ENCODE measurements around the gene MEIS1.

MEIS1 gene

GRCh38 chr2:66431846-66432587, 2.9 kb upstream of the MEIS1 start:
- DNase-seq = no peak

- peak; percentile 94 for DNase-seq
These were observed 1.9 kb upstream of the MEIS1 start for GRCh38 chr2:66432801-66433694.

DNA sequence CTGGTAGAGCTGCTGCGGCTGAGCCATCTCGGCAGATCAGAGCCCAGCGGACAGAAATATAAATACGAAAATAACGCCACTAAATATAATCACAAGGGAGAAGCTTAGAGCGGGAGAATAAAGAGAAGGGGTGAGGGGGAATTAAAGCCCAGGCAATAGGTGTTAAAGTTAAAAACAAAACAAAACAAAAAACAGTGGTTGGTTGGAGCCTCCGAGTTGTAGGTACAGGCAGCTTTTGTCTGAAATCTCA, 1.3 kb upstream of the MEIS1 start:
- no peak for DNase-seq

- peak; percentile 41 for DNase-seq
These were observed 813 bp upstream of the MEIS1 start for GRCh38 chr2:66433945-66434678.

GRCh38 chr2:66435549-66435875, 587 bp downstream of the MEIS1 start:
- no peak for DNase-seq

- DNase-seq = no peak
These were observed 1.0 kb downstream of the MEIS1 start for GRCh38 chr2:66435963-66436362.

DNA sequence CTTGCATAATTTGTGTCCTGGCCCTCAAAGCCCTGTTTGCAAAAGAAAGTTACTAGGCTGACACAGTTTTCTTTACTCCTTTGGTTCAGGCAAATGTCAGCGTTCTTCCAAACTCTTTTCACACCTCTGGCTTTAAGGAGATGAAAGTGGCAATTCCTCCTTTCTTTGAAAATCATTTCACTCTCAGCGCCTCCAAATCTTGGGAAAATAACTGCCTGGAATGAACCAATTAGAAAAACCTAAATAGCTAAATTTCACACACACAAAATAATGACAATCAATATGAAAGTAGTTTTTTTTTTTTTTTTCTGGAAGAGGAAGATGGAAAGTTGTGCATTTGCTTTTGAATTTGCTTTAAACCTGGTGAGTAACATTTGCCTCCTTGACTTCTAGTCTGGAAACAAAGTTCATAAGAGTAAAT, 1.7 kb downstream of the MEIS1 start:
- DNase-seq = no peak

DNA sequence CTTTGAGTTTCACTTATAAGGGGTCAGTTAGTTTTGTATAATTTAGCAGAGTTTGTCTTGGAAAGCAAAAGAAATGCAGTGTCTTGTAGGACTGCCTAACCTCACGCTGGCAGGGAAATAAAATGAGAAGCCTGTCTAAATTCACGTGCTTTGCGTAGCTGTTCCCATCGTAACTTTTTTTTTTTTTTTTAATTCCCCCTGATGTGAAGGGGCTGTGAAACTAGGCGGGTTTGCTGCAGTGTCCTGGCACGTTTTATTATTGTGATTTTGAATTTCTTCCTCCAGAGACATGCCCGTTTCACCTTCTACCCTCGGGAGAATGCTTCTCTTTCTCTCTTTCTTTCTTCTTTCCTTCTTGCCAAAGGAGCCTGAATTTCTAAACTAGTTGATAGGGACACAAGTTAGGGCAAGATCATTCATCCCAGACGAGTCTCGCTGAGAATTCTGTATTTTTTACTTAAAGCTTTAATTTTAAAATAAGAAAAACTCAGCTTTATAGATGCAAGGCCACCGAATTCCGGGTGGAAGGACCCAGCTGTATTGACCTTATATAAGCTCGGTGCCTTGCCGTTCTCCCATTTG, 2.3 kb downstream of the MEIS1 start:
- no peak for DNase-seq

GRCh38 chr2:66437691-66438497, 3.0 kb downstream of the MEIS1 start:
- DNase-seq = no peak

DNA sequence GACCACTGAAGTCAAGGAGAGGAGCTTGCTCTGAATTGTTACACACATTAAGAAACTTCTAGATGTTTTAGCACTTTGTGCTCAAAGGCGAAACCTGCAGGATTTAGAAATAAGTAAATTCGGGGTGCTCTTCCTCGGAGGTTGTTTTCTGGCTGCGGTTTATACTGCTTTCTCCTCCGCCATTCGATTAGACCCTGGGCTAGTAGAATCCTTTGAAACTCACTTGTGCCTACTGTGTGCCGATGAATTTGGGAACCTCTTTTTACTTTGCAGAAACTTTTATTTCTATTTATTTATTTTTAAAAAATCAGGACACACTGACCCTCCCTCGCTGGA, 3.5 kb downstream of the MEIS1 start:
- DNase-seq = no peak

- no peak for DNase-seq
These were observed 4.2 kb downstream of the MEIS1 start for GRCh38 chr2:66438891-66439811.

- DNase-seq = no peak
These were observed 5.1 kb downstream of the MEIS1 start for GRCh38 chr2:66439812-66440542.

DNA sequence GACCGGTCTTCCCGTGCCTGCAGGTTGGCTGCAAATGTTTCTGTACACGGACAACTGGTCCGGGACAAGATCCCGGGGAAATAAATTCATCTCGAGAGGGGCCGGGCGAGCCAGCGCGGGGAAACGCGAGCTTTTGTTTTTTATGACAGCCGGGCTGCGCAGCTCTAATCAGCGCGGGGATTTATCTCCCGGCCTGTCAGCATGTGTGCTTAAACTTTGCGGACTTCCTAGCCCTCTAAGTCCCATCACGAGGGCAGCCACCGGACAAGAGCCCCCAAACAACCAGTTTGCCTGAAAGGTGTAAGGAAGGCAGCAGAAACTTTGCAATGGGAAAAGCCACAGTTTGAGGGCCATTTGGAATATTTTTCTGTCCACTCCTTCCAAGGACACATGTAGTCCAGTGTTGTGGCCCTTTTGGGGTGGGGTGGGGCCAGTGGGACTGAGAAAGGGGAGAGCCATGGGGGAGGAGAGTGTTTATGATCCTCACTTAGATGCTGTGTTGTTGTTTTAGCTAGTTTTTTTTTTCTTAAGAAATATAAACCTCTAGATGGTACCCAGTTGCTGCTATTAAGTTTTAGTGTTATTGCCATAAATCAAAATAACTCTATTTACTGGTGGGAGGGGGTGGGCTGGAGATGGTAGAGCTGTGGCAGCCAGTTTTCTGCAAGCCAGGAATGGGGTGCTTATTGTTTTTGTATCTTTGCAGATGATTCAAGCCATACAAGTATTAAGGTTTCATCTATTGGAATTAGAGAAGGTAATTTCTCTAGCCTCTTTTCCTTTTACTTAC, 6.0 kb downstream of the MEIS1 start:
- no peak for DNase-seq

DNA sequence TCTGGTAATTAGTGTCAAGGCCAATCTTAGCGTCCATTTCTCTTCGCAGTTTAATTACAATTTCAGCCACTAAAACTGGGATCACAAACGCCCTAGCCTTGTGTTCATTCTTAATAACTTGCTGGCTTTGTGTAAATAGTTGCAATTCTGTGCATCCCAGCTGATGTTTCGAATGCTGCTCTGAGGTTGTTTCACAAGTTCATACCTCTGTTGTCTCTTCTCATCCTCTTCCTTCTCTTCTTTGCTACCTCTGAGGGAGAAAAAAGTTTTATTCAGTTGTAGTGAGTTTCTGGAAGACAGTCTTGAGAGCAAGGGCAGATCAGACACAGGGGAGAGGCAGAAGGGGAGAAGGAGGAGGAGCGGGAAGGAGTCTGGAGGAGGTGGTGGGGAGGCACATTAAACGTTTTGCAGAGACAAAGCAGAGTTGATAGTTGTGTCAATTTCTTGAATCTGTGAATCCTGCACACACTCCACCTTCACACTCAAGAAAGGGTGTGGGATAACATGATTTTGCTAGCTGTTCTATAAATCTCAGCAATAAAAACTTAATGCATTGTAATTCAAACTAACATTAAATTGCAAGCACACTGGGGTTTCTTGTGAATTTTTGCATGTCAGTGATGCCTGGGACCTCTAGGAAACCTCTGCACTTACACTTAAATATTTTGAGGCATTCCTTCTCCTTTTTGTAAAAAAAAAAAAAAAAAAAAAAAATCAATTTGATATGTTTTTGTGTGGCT, 6.8 kb downstream of the MEIS1 start:
- DNase-seq = no peak

- no peak for DNase-seq
These were observed 7.7 kb downstream of the MEIS1 start for GRCh38 chr2:66442516-66443185.

DNA sequence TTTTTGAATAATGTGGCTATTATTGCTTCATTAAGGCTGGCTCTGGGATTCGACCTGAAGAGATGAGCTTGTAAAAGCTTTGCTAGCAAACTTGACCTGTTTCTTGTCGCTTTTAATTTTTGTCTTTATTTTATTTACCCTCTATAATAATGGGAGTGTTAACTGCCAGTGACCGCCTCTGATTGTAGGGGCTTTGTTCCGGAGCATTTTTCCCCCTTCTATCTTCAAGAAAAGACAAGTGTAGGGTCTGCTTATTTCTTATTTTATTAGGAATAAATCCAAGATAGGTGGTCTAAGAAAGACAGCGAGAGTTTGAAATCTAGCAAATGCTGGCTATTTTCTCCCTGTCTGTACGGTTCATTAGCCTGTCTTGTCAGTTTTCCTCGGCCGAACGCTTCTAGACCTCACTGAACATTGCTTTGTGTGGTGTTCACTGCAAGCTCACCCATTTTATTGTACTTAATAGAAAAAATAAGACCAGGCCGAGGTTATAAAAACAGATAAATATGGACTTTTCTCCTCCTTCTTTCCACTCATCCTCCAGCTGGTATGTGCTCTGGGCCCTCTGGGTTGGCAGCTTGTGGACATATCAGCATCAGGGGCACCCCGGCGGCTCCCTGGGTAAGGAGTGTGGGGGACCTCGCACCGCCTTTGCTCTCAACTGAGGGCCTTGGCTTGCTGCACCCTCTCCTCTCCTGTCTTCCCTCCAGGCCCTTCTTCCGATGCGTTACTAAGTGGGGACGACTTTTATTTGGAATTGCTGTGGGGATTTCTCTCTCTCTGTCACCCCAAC, 8.5 kb downstream of the MEIS1 start:
- DNase-seq = no peak

DNA sequence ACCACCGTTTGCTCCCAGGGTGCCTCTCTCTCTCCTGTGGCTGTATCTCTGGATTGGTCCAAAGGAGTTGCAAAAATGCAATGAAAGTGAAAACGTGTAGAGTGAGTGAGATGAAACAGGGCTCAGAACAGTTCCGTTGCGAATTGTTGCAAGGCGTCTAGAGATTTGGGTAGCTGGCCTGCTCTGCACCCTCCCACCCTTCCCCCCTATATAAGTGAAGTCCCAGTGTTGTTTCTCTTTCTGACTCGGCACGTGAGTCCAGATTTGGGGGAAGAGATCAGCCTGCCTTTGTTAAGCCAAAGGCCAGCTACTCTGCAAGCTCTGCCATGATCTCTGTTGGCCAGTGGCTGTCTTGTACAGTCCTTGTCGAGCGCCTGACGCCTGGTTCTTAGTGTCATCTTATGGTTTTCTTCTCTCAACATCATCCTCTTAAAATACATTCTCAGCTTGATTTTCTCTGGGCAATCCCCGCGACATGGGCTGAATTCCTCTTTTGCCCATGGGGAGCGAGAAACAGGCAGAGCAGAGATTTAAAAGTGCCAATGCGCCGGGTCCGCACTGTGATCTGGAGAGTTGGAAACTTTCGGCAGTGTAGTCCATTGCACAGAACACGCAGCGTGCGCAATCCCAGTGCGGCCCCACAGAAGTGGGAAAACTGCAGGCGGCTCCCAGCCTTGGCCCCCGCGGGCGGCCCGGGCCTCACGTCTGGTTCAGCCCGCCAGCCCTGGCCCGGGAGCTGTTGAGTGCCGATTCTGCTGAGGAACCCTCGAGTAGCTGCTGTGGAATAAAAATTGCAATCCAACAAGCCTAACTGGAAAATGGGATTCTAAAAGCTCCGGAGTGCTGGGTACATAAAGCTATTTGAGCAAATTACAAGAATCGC, 9.3 kb downstream of the MEIS1 start:
- no peak for DNase-seq

Data from NCI-H1436 (cell line).